Adipose tissue (tissue), 3 donors: ENCODE results near the gene ANKRD33B. TPM values are rescaled to one million over a fixed set of nuclear protein-coding genes. Genes with fewer than 3 reads are reported as not detected.

Experiments
- H3K27ac ChIP-seq: one replicate; pipeline ENCODE4 v1.5.1; 2013; ENCODE audit warnings: low read depth, low read length
- WGBS, 3 donors: extraction: QIAGEN DNeasy Blood & Tissue Kit; methylation state at CpG; one replicate each; pipeline ENCODE4 v1.1.7; 2013; 5-methylcytosine and 5-hydroxymethylcytosine counted together
- polyA plus RNA-seq, 3 donors: library from polyadenylated mRNA; stranded (reverse); fragments of 200-250 nt; gene quantifications; one replicate each; pipeline ENCODE4 v1.2.3, GENCODE V29; 2013
- donor health status: healthy with polysubstance abuse.
- donor health status: Bipolar disorder and iron deficiency.
- donor health status: healthy.

ANKRD33B gene
- polyA plus RNA-seq, 3 donors: 0.32 to 2.9 (median 0.89) TPM

GRCh38 chr5:10688651-10689171 is 124.8 kb downstream of the ANKRD33B start:
- no peak overlapping the region for H3K27ac ChIP-seq
- 97 to 99% (median 97%) methylated on average over 13 of the region's 13 CpGs for WGBS, 3 donors

- 81 to 85% (median 83%) methylated on average over 11 of the region's 11 CpGs for WGBS, 3 donors
- no peak overlapping the region for H3K27ac ChIP-seq
Observed at GRCh38 chr5:10689391-10690081, 125.7 kb downstream of the ANKRD33B start.

GRCh38 chr5:10690460-10691440 is 126.9 kb downstream of the ANKRD33B start:
- WGBS, 3 donors: 91 to 92% (median 91%) methylated on average over 14 of the region's 14 CpGs
- H3K27ac ChIP-seq: no peak overlapping the region

GRCh38 chr5:10691826-10692785 is 128.2 kb downstream of the ANKRD33B start:
- WGBS, 3 donors: 87 to 89% (median 89%) methylated on average over 16 of the region's 16 CpGs

GRCh38 chr5:10695055-10695649 is 131.3 kb downstream of the ANKRD33B start:
- 8 to 16% (median 12%) methylated on average over 14 of the region's 14 CpGs for WGBS, 3 donors
- H3K27ac ChIP-seq: no peak overlapping the region

More at GRCh38 chr5:10691826-10692785, 128.2 kb downstream of the ANKRD33B start:
- H3K27ac ChIP-seq: no peak overlapping the region

GRCh38 chr5:10695759-10696543 is 132.1 kb downstream of the ANKRD33B start:
- 66 to 77% (median 72%) methylated on average over 7 of the region's 7 CpGs for WGBS, 3 donors
- no peak overlapping the region for H3K27ac ChIP-seq

- H3K27ac ChIP-seq: no peak overlapping the region
- 76 to 82% (median 77%) methylated on average over 5 of the region's 5 CpGs for WGBS, 3 donors
Observed at GRCh38 chr5:10699281-10699874, 135.5 kb downstream of the ANKRD33B start.

GRCh38 chr5:10699987-10700386 is 136.1 kb downstream of the ANKRD33B start:
- WGBS, 3 donors: 67 to 83% (median 74%) methylated on average over 8 of the region's 8 CpGs
- H3K27ac ChIP-seq: no peak overlapping the region

- H3K27ac ChIP-seq: no peak overlapping the region
- WGBS, 3 donors: 87 to 99% (median 97%) methylated on average over 7 of the region's 7 CpGs
Observed at GRCh38 chr5:10700516-10700915, 136.6 kb downstream of the ANKRD33B start.

- H3K27ac ChIP-seq: no peak overlapping the region
- 24 to 59% (median 50%) methylated on average over 6 of the region's 6 CpGs for WGBS, 3 donors
Observed at GRCh38 chr5:10701567-10702039, 137.7 kb downstream of the ANKRD33B start.

- H3K27ac ChIP-seq: no peak overlapping the region
- 49 to 92% (median 91%) methylated on average over 9 of the region's 9 CpGs for WGBS, 3 donors
Observed at GRCh38 chr5:10702040-10702629, 138.3 kb downstream of the ANKRD33B start.

GRCh38 chr5:10702911-10703491 is 139.1 kb downstream of the ANKRD33B start:
- no peak overlapping the region for H3K27ac ChIP-seq
- WGBS, 3 donors: 46 to 91% (median 78%) methylated on average over 7 of the region's 7 CpGs

- H3K27ac ChIP-seq: no peak overlapping the region
- WGBS, 3 donors: 33 to 86% (median 82%) methylated on average over 5 of the region's 5 CpGs
Observed at GRCh38 chr5:10703676-10704075, 139.8 kb downstream of the ANKRD33B start.

GRCh38 chr5:10704949-10705621 is 141.2 kb downstream of the ANKRD33B start:
- H3K27ac ChIP-seq: no peak overlapping the region
- 42 to 70% (median 53%) methylated on average over 10 of the region's 10 CpGs for WGBS, 3 donors

- WGBS, 3 donors: 91 to 95% (median 95%) methylated on average over 2 of the region's 2 CpGs
- no peak overlapping the region for H3K27ac ChIP-seq
Observed at GRCh38 chr5:10705747-10706146, 141.9 kb downstream of the ANKRD33B start.
